K562 (cell line): ENCODE results near the gene EMC10. TPM values are rescaled to one million over a fixed set of nuclear protein-coding genes. Genes with fewer than 3 reads are reported as not detected.

ENCODE experiments used
- ATF1 ChIP-seq, 2 experiments: fragments of 450-650 bp in 1 of 2; IDR thresholded peaks; 2 replicates each; pipeline ENCODE4 v1.6.1; 2016; ENCODE audit warnings: missing compliant biosample characterization in 1 of 2, missing genetic modification characterization in 1 of 2
- BRD9 ChIP-seq: fragments of 450-650 bp; IDR thresholded peaks from 2 replicates; pipeline ENCODE4 v1.6.1; 2018; ENCODE audit warnings: low read depth; ENCODE audit not compliant: partially characterized antibody
- CREB1 ChIP-seq, 2 experiments: sonication (generic) in 1 of 2; formaldehyde crosslinking in 1 of 2; IDR thresholded peaks; 2 replicates each; pipeline versions ENCODE4 v1.6.1 to v1.8.0; 2012 to 2022; ENCODE audit warnings: inconsistent platforms in 1 of 2, mild to moderate bottlenecking in 1 of 2, missing genetic modification reagents in 1 of 2, moderate library complexity in 1 of 2
- CXXC5 ChIP-seq: fragments of 250-450 bp; sonication (Bioruptor Pico); IDR thresholded peaks from 2 replicates; pipeline ENCODE4 v1.8.0; 2022; ENCODE audit warnings: inconsistent platforms, mild to moderate bottlenecking, moderate library complexity
- DNMT1 ChIP-seq: fragments of 450-650 bp; IDR thresholded peaks from 2 replicates; pipeline ENCODE4 v1.6.1; 2016; ENCODE audit warnings: antibody characterized with exemption, mild to moderate bottlenecking
- ESRRA ChIP-seq: fragments of 450-650 bp; IDR thresholded peaks from 2 replicates; pipeline ENCODE4 v1.6.1; 2014; ENCODE audit warnings: low read depth, mild to moderate bottlenecking, moderate library complexity, borderline replicate concordance
- HDAC2 ChIP-seq: fragments of 450-650 bp; IDR thresholded peaks from 2 replicates; pipeline ENCODE4 v1.6.1; 2016; ENCODE audit warnings: mild to moderate bottlenecking
- JUN ChIP-seq, 2 experiments: sonication (generic) in 1 of 2; formaldehyde crosslinking in 1 of 2; IDR thresholded peaks; 2 replicates each; pipeline versions ENCODE4 v1.6.1 to v1.8.0; 2012 to 2022; ENCODE audit warnings: borderline replicate concordance in 2 of 2, mild to moderate bottlenecking in 2 of 2, improper control_type of control experiment in 1 of 2, low read depth in 1 of 2, low read length in 1 of 2, missing genetic modification reagents in 1 of 2
- KLF6 ChIP-seq: fragments of 250-450 bp; sonication (Bioruptor Pico); IDR thresholded peaks from 2 replicates; pipeline ENCODE4 v1.4.0; 2020; ENCODE audit warnings: mild to moderate bottlenecking, moderate library complexity, borderline replicate concordance
- MAX ChIP-seq: sonication (generic); formaldehyde crosslinking; IDR thresholded peaks from 2 replicates; pipeline ENCODE4 v1.9.0; 2022; ENCODE audit warnings: mild to moderate bottlenecking, missing genetic modification reagents
- MTA2 ChIP-seq: fragments of 450-650 bp; IDR thresholded peaks from 2 replicates; pipeline ENCODE4 v1.6.1; 2016; ENCODE audit warnings: low read depth
- NRF1 ChIP-seq, 2 experiments: fragments of 450-650 bp; IDR thresholded peaks in 1 of 2; conservative IDR thresholded peaks in 1 of 2; 2 replicates each; pipeline ENCODE4 v1.6.1; 2014; ENCODE audit warnings: mild to moderate bottlenecking in 2 of 2
- PTTG1 ChIP-seq: fragments of 450-650 bp; IDR thresholded peaks from 2 replicates; pipeline ENCODE4 v1.6.1; 2016; ENCODE audit warnings: low read depth, mild to moderate bottlenecking, missing genetic modification characterization, missing compliant biosample characterization
- SMARCA4 ChIP-seq: fragments of 450-650 bp; IDR thresholded peaks from 2 replicates; pipeline ENCODE4 v1.6.1; 2016
- SMARCA5 ChIP-seq: fragments of 450-650 bp; IDR thresholded peaks from 2 replicates; pipeline ENCODE4 v1.6.1; 2016
- SMC3 ChIP-seq: conservative IDR thresholded peaks from 2 replicates; pipeline ENCODE4 v1.6.1; 2011; ENCODE audit warnings: low read depth, low read length, improper control_type of control experiment; ENCODE audit not compliant: insufficient read depth
- SP1 ChIP-seq: sonication (generic); formaldehyde crosslinking; IDR thresholded peaks from 2 replicates; pipeline ENCODE4 v1.8.1; 2022; ENCODE audit warnings: mild to moderate bottlenecking, missing genetic modification reagents
- SRF ChIP-seq, 2 experiments: fragments of 250-450, 450-650 bp in 1 of 2; sonication (Bioruptor Pico) in 1 of 2; sonication (generic) in 1 of 2; formaldehyde crosslinking; IDR thresholded peaks; 2 replicates each; pipeline versions ENCODE4 v1.5.0 to v1.5.1; 2020 to 2022; ENCODE audit warnings: mild to moderate bottlenecking in 1 of 2, missing genetic modification reagents in 1 of 2
- TCF7 ChIP-seq: sonication (generic); IDR thresholded peaks from 2 replicates; pipeline ENCODE4 v1.6.1; 2016; ENCODE audit warnings: antibody characterized with exemption, borderline replicate concordance
- THRB ChIP-seq: fragments of 450-650 bp; formaldehyde crosslinking; conservative IDR thresholded peaks from 2 replicates; pipeline ENCODE4 v1.4.0; 2022; ENCODE audit warnings: mild to moderate bottlenecking, missing genetic modification characterization
- ZC3H11A ChIP-seq: IDR thresholded peaks from 2 replicates; pipeline ENCODE4 v1.6.1; 2012; ENCODE audit warnings: low read depth, low read length, improper control_type of control experiment
- ZFP91 ChIP-seq: sonication (generic); formaldehyde crosslinking; IDR thresholded peaks from 2 replicates; pipeline ENCODE4 v1.8.0; 2022; ENCODE audit warnings: mild to moderate bottlenecking, missing genetic modification reagents
- ZNF165 ChIP-seq: fragments of 250-450 bp; sonication (Bioruptor Pico); IDR thresholded peaks from 2 replicates; pipeline ENCODE4 v1.4.0; 2020; ENCODE audit warnings: borderline replicate concordance
- polyA plus RNA-seq, 8 experiments: library from polyadenylated mRNA; depleted of rRNA in 4 of 8; stranded (reverse) in 5 of 8; unstranded in 3 of 8; fragments of >200 nt; fragmentation: Nextera tagmentation in 2 of 8; fragmentation: Illumina TruSeq in 1 of 8; extraction: Ambion mirVana in 2 of 8; extraction: Trizol in 1 of 8; gene quantifications; 2 replicates each; pipeline versions ENCODE4 v1.2.1 to v1.2.3, GENCODE V29; 2011 to 2014; ENCODE audit warnings: inconsistent platforms in 1 of 8, missing spikeins in 1 of 8
- total RNA-seq, 7 experiments: library from RNA; depleted of rRNA in 6 of 7; stranded (reverse); fragments of >200 nt in 6 of 7; fragmentation: Illumina TruSeq in 2 of 7; extraction: Trizol in 2 of 7; gene quantifications; 2 replicates each; pipeline versions ENCODE4 v1.2.1 to v1.2.3, GENCODE V29; 2011 to 2021; ENCODE audit warnings: low replicate concordance in 1 of 7

Gene EMC10
- total and polyA plus RNA-seq, 9 of the 15 experiments (the other 6 are each of a cell fraction or from before 2014, with no cell fraction given), result 1.4 to 46.0 (median 13.1) TPM

DNA sequence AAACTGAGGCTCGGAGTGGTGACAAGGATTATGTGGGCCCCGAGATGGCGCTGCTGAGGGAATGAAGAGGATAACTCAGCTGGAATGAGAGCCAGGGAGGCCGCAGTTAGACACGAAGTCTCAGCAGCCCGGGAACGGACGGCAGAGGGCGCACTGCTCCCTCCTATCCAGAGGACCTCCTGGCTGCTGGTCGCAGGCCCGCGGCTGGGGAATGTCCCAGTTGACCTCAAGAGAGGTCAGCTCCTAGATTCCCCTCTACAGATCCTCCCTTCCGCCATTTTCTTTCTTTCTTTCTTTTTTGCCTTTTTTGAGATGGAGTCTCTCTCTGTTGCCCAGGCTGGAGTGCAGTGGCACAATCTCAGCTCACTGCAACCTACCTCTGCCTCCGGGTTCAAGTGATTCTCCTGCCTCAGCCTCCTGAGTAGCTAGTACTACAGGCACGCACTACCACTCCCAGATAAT, 61.5 kb downstream of the EMC10 start (continued):
- TF ChIP-seq MAX (CRISPR knock-in tag), result no peak
- no peak for TF ChIP-seq BRD9
- 0 out of 2 replicates have a peak, but pooled peaks have one; percentile 44 for TF ChIP-seq ZNF165 (CRISPR knock-in tag)
- 0 out of 2 replicates have a peak, but pooled peaks have one; percentile 29 for TF ChIP-seq JUN (IDR thresholded peaks at IDR 0.05; ENCODE audit: borderline replicate concordance, low read depth, low read length)
- TF ChIP-seq JUN (CRISPR knock-in tag; IDR thresholded peaks at IDR 0.05; ENCODE audit: borderline replicate concordance), result no peak
- TF ChIP-seq PTTG1 (tag), result 0 out of 2 replicates have a peak, but pooled peaks have one; percentile 18
- TF ChIP-seq MTA2, result peak; percentile 61
- TF ChIP-seq SMARCA5, result peak; percentile 90
- TF ChIP-seq SP1, result peak; percentile 69
- no peak for TF ChIP-seq CREB1 (IDR thresholded peaks at IDR 0.05)
- peak; percentile 60; the same call in 1 of the 2 replicates for TF ChIP-seq CREB1 (CRISPR knock-in tag; IDR thresholded peaks at IDR 0.05)
- peak in 1 of 2 experiments; percentile 86; a peak in 1 of 4 replicates for TF ChIP-seq SRF (CRISPR knock-in tag; IDR thresholded peaks at IDR 0.05)
- TF ChIP-seq NRF1 (conservative IDR thresholded peaks at IDR 0.05 in 1 of 2, IDR thresholded peaks at IDR 0.05 in 1 of 2), result peak in 1 of 2 experiments; percentile 32; a peak in 1 of 4 replicates
- TF ChIP-seq ESRRA, result peak; percentile 39; the same call in 1 of the 2 replicates
- peak; percentile 52 for TF ChIP-seq CXXC5 (CRISPR knock-in tag)
- no peak for TF ChIP-seq DNMT1
- peak; percentile 81; the same call in 1 of the 2 replicates for TF ChIP-seq HDAC2
- peak; percentile 91 for TF ChIP-seq SMC3
- TF ChIP-seq KLF6, result 0 out of 2 replicates have a peak, but pooled peaks have one; percentile 27
- no peak for TF ChIP-seq ATF1 (CRISPR knock-in tag; IDR thresholded peaks at IDR 0.05)
- TF ChIP-seq ATF1 (tag; IDR thresholded peaks at IDR 0.05), result peak; percentile 30; the same call in 1 of the 2 replicates
- TF ChIP-seq SMARCA4, result no peak
- 0 out of 2 replicates have a peak, but pooled peaks have one; percentile 57 for TF ChIP-seq THRB (CRISPR knock-in tag)
- TF ChIP-seq ZFP91 (CRISPR knock-in tag), result 0 out of 2 replicates have a peak, but pooled peaks have one; percentile 39
- TF ChIP-seq ZC3H11A, result 0 out of 2 replicates have a peak, but pooled peaks have one; percentile 26
- TF ChIP-seq TCF7, result no peak
